ENCODE data around the gene SRRD.

- TF ChIP-seq, protein P1, sequence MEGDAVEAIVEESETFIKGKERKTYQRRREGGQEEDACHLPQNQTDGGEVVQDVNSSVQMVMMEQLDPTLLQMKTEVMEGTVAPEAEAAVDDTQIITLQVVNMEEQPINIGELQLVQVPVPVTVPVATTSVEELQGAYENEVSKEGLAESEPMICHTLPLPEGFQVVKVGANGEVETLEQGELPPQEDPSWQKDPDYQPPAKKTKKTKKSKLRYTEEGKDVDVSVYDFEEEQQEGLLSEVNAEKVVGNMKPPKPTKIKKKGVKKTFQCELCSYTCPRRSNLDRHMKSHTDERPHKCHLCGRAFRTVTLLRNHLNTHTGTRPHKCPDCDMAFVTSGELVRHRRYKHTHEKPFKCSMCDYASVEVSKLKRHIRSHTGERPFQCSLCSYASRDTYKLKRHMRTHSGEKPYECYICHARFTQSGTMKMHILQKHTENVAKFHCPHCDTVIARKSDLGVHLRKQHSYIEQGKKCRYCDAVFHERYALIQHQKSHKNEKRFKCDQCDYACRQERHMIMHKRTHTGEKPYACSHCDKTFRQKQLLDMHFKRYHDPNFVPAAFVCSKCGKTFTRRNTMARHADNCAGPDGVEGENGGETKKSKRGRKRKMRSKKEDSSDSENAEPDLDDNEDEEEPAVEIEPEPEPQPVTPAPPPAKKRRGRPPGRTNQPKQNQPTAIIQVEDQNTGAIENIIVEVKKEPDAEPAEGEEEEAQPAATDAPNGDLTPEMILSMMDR (IDR thresholded peaks at IDR 0.05), result no peak
- no peak for TF ChIP-seq POLR2AphosphoS5 (IDR thresholded peaks at IDR 0.05; ENCODE audit: low read depth, low read length)
- no peak for TF ChIP-seq SIN3A (IDR thresholded peaks at IDR 0.05; ENCODE audit: borderline replicate concordance, insufficient read depth, low read depth, low read length)
Measured at GRCh38 chr22:26446808-26447515, 36.7 kb upstream of the SRRD start.

All from Panc1 (cell line).